Adipose tissue (tissue), 3 donors: Measurements from ENCODE around the gene TIGD2. TPM values are rescaled to one million over a fixed set of nuclear protein-coding genes. Genes with fewer than 3 reads are reported as not detected.
"Not testable (repeated sequence)": the region's sequence is repeated elsewhere in the genome, so short reads cannot be mapped to it uniquely, and the experiment has no call there.

Experiments used
- H3K27ac ChIP-seq: one replicate; pipeline ENCODE4 v1.5.1; 2013; ENCODE audit warnings: low read depth, low read length
- WGBS, 3 donors: extraction: QIAGEN DNeasy Blood & Tissue Kit; methylation state at CpG; one replicate each; pipeline ENCODE4 v1.1.7; 2013; 5-methylcytosine and 5-hydroxymethylcytosine counted together
- polyA plus RNA-seq, 3 donors: library from polyadenylated mRNA; stranded (reverse); fragments of 200-250 nt; gene quantifications; one replicate each; pipeline ENCODE4 v1.2.3, GENCODE V29; 2013
- donor health status: healthy with polysubstance abuse.
- donor health status: Bipolar disorder and iron deficiency.
- donor health status: healthy.

The TIGD2 gene
- polyA plus RNA-seq, 3 donors: 1.5 to 2.3 (median 2.0) TPM

DNA sequence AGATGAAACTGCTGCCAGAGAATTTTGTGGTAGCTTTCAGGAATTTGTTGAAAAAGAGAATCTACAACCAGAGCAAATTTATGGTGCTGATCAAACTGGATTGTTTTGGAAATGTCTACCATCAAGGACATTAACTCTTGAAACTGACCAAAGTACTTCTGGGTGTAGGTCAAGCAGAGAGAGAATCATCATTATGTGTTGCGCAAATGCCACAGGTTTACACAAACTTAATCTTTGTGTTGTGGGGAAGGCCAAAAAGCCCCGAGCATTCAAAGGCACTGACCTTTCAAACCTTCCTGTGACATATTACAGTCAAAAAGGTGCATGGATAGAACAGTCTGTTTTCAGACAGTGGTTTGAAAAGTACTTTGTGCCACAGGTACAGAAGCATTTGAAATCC is 2.1 kb downstream of the TIGD2 start:
- H3K27ac ChIP-seq: no peak overlapping the region
- WGBS, 3 donors: 91 to 93% (median 93%) methylated on average over 2 of the region's 2 CpGs

DNA sequence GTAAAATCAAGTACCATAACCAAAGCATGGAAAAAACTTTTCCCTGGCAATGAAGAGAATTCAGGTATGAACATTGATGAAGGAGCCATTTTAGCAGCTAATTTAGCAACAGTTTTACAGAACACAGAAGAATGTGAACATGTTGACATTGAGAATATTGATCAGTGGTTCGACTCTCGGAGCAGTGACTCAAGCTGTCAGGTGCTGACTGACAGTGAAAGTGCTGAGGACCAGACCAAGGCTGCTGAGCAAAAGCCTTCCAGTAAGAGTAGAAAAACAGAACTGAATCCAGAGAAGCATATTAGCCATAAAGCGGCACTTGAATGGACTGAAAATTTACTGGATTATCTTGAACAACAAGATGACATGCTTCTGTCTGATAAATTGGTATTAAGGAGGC is 2.8 kb downstream of the TIGD2 start:
- WGBS, 3 donors: 62 to 95% (median 94%) methylated on average over 3 of the region's 3 CpGs
- H3K27ac ChIP-seq: no peak overlapping the region

DNA sequence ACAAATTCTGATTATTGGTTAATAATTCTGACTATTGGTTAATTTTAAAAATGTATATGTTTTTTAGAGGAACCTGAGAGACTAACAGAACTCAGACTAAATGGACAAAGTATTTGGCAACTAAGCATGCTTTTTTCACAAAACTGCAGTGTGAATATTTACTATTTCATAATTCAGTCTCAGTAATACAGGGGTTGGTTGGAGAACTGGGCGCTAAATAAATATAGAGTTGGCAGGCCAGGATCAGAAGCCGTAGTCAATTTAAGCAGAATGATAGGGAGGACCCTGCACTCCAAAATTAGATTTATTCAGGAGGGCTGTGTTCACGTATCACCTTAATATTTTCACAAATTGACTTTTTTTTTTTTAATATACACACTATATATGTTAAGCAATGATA is 5.8 kb downstream of the TIGD2 start:
- 76 to 93% (median 91%) methylated on average over 3 of the region's 3 CpGs for WGBS, 3 donors

DNA sequence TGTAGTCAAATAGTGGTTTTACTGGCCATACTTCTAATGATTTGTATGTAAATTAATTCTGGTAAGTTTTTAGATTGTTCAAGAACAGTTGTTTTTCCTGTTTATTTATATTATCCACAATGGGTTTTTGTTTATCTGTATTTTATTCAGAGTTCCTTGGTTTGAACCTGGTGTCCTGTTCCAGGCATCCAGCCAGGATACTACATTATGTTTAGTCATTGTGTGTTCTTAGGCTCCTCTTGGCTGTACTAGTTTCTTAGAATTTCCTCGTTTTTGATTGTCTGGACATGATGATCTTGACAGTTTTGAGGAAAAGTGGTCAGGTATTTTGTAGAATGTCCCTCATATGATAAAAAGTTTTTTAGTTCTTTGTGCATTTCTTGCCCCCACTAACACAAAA is 7.8 kb downstream of the TIGD2 start:
- 38 to 67% (median 63%) methylated on average over 1 of the region's 1 CpG for WGBS, 3 donors
- no peak overlapping the region for H3K27ac ChIP-seq

More for the DNA sequence above, 5.8 kb downstream of the TIGD2 start:
- H3K27ac ChIP-seq: no peak overlapping the region

DNA sequence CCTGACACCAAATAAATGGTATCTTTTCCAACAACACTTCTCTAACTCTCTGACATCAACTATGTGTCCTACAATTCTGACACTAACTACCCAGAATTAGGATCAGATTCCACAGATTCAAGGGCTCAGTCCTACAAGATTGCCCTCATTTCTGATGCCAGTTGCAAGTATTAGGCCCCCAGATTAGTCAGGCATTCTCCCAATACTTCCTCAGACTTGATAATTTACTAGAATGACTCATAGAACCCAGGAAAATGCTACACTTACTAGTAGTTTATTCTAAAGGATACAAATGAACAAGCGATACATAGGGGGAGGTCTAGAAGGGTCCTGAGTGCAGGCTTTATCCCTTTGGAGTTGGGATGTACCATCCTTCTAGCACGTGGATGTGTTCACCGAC is 8.5 kb downstream of the TIGD2 start:
- 95 to 98% (median 96%) methylated on average over 3 of the region's 3 CpGs for WGBS, 3 donors
- H3K27ac ChIP-seq: no peak overlapping the region

DNA sequence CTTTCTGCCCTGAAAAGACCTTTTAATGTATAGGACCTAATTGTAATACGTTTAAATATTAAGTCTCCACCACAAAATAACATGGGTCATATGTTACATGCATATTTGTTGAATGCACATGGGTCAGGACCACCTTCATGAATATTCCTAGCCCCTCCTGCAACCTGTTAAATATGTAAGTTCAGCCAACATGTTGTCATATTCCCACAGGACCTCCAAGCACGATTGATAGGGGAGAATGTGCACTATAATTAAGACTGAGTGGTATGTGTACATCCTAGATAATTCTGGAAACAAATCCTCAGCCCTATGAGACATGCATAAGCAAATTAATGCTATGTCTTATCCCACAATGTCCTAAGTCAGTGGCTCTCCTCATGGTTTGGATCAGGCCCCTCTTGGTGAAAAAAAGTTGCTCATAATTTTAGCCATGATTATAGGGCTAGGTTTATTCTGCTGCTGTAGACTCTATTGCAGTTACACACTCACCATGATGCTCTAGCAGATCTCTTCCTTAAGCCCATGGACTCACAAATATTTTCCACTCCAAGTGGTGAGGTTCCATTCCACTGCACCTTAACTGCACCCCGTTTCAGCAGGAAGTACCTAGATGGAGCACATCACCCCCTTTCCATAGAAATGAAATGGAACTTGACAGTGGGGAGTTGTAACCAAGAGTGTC is 10.2 kb downstream of the TIGD2 start:
- H3K27ac ChIP-seq: no peak overlapping the region
- 76 to 83% (median 82%) methylated on average over 3 of the region's 3 CpGs for WGBS, 3 donors

DNA sequence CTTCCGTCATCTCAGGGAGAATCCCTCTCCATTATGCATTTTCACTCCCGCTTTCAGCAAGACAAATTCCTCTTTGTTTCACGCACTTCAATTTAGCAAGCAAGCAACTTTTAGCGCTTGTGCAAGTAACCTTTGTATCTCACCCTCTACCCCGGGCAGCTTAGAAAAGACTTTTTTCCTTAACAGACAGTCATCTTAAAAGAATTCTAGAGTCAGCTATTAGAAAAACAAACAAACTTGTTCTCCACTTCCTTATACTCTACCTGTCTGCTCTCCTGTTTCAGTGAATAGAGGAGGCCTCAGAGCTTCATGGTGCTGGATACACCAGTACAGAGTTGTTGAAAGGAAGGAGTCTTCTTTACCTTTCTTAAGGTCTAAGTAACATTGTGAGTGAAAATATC is 12.1 kb downstream of the TIGD2 start:
- H3K27ac ChIP-seq: no peak overlapping the region
- WGBS, 3 donors: 80 to 90% (median 81%) methylated on average over 5 of the region's 5 CpGs

DNA sequence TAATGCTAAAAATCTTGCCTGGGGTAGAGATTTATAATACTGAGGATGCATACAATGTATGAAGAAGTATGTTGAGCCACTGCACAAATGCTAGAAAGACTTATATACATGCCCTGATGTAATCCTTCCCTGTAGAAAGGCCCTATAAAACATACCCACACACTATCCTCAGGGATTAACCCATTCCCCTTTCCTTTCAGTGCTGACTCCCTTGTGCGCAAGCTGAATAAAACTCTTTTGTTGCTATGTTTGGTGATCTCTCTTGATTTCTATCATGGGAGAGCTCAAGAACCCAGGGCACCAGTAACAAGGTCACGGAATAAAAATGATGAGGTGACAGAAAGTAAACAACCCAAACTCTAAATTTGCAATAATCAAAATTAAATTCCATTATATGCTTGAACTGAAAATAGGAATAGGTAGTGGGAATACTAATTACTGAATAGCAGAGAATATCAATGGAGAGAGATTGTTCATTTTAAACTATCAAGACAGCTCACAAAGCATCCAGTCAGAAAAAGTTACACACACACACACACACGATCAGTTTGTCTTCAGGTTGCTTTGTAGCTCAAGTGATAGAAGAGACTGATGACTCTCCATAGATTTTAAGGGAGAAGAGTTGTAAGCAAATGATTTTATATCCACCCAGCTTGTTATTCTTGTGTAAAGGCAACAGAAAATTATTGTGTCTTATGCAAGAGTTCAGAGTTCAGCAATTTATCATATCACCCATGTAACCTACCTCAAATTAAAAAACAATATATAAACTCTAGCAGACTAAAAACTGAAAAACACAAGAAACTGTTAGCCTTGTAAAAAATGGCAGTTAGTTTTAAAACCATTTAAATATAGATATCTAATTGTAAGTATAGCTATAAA is 14.8 kb downstream of the TIGD2 start:
- no peak overlapping the region for H3K27ac ChIP-seq
- 73 to 84% (median 83%) methylated on average over 3 of the region's 3 CpGs for WGBS, 3 donors

DNA sequence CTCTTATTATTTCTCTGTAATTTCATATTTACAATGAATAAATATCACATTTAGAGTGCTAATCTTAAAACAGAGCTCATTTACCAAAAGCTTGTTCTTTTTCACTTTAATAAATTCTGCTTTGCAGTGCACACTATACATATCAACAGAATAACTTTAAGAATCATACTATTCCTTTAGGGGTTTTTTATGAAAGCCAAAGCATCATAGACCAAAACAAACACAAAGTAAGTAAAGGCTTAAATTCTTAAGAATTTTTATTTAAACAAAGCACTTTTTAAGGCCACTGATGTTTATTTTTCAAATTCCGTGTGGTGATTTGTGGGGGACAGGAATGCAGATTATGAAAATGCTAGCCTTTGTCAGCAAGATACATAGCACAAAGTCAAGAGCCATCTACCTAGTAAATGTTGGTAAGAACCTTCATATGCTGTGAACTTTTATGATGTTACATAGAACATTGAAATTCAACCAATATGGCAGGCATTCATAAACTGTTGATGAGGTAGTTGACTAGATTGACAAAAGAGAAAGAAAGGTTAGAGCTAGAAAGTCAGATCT is 17.8 kb downstream of the TIGD2 start:
- H3K27ac ChIP-seq: no peak overlapping the region
- WGBS, 3 donors: 71 to 94% (median 94%) methylated on average over 1 of the region's 1 CpG

DNA sequence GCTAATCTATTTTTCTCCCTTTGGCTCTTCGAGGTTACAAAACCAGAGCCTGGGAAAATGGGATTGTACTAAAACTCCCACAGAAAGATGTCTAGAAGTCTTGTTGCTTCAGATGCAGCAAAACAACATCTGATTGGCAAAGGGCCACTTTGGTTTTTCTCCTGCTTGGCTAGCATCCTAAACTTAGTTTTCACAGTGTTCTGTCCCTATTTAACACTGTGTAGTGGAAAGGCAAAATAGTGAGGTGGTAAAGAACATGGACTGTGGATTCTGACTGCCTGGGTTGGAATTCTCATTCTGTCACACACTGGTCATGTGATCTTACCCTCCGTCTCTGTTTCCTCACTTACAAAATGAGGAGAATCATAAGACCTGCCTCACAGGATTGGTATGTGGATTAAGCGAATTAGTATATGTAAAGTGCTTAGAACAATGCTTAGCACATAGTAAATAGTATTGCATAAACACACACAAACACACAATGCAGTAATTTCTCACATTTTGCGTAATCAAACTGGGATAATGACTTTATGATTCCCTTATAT is 23.5 kb downstream of the TIGD2 start:
- H3K27ac ChIP-seq: no peak overlapping the region
- 57 to 65% (median 61%) methylated on average over 4 of the region's 4 CpGs for WGBS, 3 donors

DNA sequence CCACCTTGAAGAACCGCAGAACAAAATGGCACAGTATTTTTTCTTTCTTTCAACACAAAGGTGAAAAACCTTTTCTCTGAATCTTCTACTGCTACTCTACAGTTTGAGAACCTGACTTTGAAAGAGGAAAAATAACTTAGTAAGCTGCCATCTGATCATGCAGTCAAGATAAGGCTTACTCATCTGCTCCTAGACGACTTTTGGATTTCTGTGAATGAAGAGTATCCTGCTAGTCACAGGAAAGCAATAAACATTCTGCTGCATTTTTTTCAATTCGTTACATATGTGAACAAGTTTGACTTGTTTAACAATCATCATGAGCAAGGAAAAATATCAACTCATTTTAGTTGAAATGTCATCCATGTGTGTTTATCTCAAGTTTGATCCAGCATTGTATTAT is 25.2 kb downstream of the TIGD2 start:
- H3K27ac ChIP-seq: no peak overlapping the region
- WGBS, 3 donors: 67 to 73% (median 72%) methylated on average over 3 of the region's 3 CpGs

DNA sequence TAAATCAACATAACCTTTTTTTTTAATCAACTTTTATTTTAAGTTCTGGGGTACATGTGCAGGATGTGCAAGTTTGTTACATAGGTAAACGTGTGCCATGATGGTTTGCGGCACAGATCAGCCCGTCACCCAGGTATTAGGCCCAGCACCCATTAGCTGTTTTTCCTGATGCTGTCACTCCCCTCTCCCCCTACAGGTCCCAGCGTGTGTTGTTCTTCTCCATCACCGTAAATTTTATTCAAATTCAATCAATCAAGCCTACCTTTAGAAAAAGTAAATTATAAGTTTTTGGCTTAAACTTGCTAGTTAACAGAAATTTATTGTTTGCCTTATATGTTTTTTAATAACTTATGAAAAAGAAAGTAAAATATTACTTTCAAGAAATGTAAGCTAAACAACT is 25.9 kb downstream of the TIGD2 start:
- WGBS, 3 donors: 92 to 95% (median 93%) methylated on average over 5 of the region's 5 CpGs
- H3K27ac ChIP-seq: no peak overlapping the region

DNA sequence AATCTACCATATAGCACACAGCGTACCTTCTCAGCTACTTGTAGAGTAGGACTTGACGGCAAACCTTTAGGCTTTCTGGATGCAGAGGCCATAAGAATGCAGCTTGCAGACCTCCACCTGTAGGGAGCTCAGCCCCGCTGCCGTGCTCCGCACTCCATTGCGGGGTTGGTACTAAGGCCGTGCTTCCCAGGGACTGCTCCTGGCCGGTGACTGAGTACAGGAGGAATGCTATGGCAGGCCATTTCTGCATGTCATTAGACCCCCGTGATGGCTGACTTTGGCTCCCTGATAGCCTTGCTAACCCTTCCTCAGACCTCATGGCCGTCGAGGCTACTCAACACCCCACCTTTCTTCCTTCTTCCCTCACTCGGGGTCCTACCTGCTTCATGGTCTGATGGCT is 26.4 kb downstream of the TIGD2 start:
- 92 to 96% (median 94%) methylated on average over 12 of the region's 12 CpGs for WGBS, 3 donors
- no peak overlapping the region for H3K27ac ChIP-seq

DNA sequence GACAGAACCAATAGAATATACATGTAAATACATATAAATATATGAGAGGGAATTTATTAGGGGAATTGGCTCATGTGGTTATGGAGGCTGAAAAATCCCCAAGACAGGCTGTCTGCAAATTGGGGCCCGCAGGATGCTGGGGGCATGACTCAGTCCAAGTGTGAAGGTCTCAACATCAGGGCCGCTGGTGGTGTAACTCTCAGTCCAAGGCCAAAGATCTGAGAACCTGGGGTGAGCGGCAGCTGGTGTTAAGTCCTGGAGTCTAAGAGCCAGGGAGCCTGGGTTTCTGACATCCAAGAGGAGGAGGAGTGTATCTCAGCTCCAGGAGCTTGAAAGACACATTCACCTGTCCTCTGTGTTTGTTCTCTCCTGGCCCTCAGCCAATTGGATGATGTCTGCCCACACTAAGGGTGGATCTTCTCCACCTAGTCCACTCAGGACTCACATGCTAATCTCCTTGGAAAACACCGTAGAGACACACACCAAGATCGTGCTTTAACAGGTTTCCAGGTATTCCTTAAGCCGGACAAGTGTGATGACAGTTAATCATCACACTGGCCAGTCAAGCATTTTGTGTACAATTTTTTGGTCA is 28.9 kb downstream of the TIGD2 start:
- no peak overlapping the region for H3K27ac ChIP-seq
- WGBS, 3 donors: 79 to 98% (median 94%) methylated on average over 6 of the region's 6 CpGs

DNA sequence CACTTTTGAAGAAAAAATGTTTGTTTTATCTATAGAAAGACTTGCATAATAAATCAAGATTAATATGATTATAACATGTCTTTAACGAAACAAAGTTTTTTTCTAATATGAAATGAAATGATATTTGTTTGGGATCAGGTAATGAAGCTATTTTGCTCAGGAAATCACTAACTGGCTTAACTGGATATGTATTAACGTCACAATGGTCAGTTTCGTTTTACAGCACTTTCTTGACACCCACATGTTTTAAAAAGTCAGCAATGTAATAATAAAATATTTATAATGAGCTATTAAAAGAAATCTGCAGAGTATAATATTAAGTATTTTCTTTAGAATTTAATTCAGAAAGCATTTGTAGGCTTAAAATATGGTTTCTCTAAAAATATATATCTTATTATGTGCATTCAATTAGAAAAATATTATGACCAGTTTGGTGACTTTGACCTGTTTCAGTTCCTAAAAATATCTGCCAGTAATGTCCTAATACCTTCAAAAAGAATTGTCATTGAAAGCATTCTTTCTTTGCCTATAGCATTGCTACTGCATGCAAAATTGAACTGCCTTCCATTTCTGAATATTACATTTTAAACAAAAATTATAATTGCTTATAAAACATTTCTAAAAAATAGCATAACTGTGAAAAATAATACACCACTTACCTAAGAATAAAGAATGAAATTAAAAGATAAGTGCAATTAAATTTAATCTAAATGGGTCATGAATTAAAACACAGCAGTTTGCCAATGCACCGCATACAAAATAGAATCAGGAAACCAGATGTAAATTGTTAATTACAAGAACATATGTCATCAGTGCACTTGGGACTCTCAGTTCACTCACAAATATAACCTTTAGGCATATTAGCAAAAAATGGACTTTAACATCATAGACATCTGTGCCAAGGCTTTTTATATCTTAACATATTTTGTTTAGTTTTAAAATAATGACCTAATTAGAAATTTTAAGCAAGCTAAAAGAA is 31.6 kb downstream of the TIGD2 start:
- H3K27ac ChIP-seq: no peak overlapping the region
- WGBS, 3 donors: 63 to 85% (median 68%) methylated on average over 4 of the region's 4 CpGs

DNA sequence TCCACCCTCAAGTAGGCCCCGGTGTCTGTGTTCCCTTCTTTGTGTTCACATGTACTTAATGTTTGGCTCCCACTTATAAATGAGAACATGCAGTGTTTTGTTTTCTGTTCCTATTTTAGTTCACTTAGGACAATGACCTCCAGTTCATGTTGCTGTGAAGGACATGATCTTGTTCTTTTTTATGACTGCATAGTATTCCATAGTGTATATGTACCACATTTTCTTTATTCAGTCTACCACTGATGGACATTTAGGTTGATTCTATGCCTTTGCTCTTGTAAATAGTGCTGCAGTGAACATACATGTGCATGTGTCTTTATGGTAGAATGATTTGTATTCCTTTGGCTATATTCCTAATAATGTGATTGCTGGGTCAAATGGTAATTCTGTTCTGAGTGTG is 33.3 kb downstream of the TIGD2 start:
- WGBS, 3 donors: 94 to 96% (median 96%) methylated on average over 1 of the region's 1 CpG
- H3K27ac ChIP-seq: not testable (repeated sequence)

DNA sequence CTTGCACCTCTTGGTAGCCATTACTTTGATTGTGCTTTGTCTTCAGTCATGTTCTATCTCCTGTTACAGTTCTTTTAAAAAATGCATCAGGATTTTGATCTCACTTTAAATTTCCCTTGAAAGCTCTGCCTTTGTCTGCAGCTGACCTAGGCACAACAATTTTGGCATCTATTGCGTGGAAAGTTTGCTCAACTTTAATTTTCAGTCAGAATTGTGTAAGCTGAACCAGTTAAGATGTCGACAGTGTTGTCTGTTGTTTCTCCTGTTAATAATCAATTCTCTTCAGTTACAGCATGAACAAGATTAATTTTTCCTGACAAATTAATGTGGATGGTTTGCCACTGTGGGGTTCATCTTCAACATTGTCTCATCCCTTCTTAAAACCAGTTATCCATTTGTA is 34.9 kb downstream of the TIGD2 start:
- no peak overlapping the region for H3K27ac ChIP-seq
- WGBS, 3 donors: 83 to 91% (median 88%) methylated on average over 2 of the region's 2 CpGs

DNA sequence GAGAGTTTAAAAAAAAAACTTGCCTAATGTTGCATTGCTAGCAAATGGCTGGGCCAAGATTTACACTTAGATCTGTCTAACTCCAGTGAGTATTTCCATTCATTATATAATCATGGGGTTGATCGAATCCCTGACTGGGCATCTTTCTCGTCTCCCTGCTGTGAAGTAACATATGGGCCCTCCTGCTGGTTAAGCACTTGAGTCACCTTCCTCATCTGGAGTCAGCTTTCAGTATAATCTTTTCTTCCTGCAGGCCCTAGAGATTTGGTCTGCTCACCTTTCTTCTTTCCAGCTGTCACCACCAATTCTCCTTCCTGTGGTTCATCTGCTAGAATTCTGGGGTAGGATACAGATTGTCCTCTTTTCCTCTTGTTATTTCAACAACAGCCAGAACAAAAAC is 41.6 kb downstream of the TIGD2 start:
- WGBS, 3 donors: 77 to 85% (median 77%) methylated on average over 2 of the region's 2 CpGs
- no peak overlapping the region for H3K27ac ChIP-seq
